SK-N-SH (cell line): Measurements from ENCODE around the gene CNEP1R1. TPM values are rescaled to one million over a fixed set of nuclear protein-coding genes. Genes with fewer than 3 reads are reported as not detected.
A peak's percentile ranks its signal among the peaks of the same experiment; 100 is the strongest.

Experiments
- CTCF ChIA-PET: fragments of 300-600, 350-600 bp; formaldehyde crosslinking; extraction: SDS; loops from one replicate; lab custom pipeline; 2021; lab: Yijun Ruan, JAX
- POLR2A ChIA-PET: fragments of 350-600 bp; sonication (Branson Sonifier 250); formaldehyde crosslinking; extraction: SDS; loops from one replicate; lab custom pipeline; 2020; ENCODE audit warnings: antibody characterized with exemption, inconsistent platforms; lab: Yijun Ruan, JAX
- DNase-seq: peaks from one replicate; pipeline ENCODE4 v3.0.0; 2012
- H2AFZ ChIP-seq: fragments of 200-600 bp; sonication (generic); 2 replicates; pipeline ENCODE4 v1.8.1; 2016; ENCODE audit warnings: antibody characterized with exemption, mild to moderate bottlenecking, low read depth
- H3F3A ChIP-seq: fragments of 200-600 bp; sonication (generic); replicated peaks from 2 replicates; pipeline ENCODE3; 2016; ENCODE audit warnings: antibody characterized with exemption, mild to moderate bottlenecking; ENCODE audit not compliant: insufficient read depth
- H3K27ac ChIP-seq, 2 experiments: fragments of 200-500 bp in 1 of 2; fragments of 200-600 bp in 1 of 2; sonication (Bioruptor generic) in 1 of 2; sonication (generic), shearing (Covaris generic) in 1 of 2; 2 replicates each; pipeline versions ENCODE4 v1.5.1 to v1.6.1; 2014 to 2016; ENCODE audit warnings: low read depth in 2 of 2, inconsistent platforms in 1 of 2, low read length in 1 of 2, mild to moderate bottlenecking in 1 of 2, mixed read lengths in 1 of 2
- H3K27me3 ChIP-seq: fragments of 200-600 bp; sonication (generic), shearing (Covaris generic); 2 replicates; pipeline ENCODE4 v1.6.1; 2016; ENCODE audit warnings: mixed run types; ENCODE audit not compliant: insufficient read depth
- H3K36me3 ChIP-seq, 2 experiments: fragments of 200-500 bp in 1 of 2; fragments of 200-600 bp in 1 of 2; sonication (Bioruptor generic) in 1 of 2; sonication (generic) in 1 of 2; replicated peaks in 1 of 2; 2 replicates each; pipeline versions ENCODE3 to v1.5.1; 2014 to 2016; ENCODE audit warnings: low read length in 1 of 2, mild to moderate bottlenecking in 1 of 2; ENCODE audit not compliant: insufficient read depth in 2 of 2, control insufficient read depth in 1 of 2
- H3K4me1 ChIP-seq, 2 experiments: fragments of 200-500 bp in 1 of 2; fragments of 200-600 bp in 1 of 2; sonication (Bioruptor generic) in 1 of 2; sonication (generic), shearing (Covaris generic) in 1 of 2; 2 replicates each; pipeline versions ENCODE4 v1.5.1 to v1.6.1; 2014 to 2016; ENCODE audit warnings: low read depth in 1 of 2, low read length in 1 of 2, mixed run types in 1 of 2; ENCODE audit not compliant: insufficient read depth in 2 of 2, control insufficient read depth in 1 of 2
- H3K4me2 ChIP-seq: fragments of 200-600 bp; sonication (generic), shearing (Covaris generic); 2 replicates; pipeline ENCODE4 v1.6.1; 2017; ENCODE audit warnings: mixed run types
- H3K4me3 ChIP-seq, 2 experiments: fragments of 200-500 bp in 1 of 2; fragments of 200-600 bp in 1 of 2; sonication (Bioruptor generic) in 1 of 2; sonication (generic), shearing (Covaris generic) in 1 of 2; 2 replicates each; pipeline versions ENCODE4 v1.5.1 to v1.8.1; 2014 to 2016; ENCODE audit warnings: low read depth in 2 of 2, inconsistent platforms in 1 of 2, low read length in 1 of 2, mild to moderate bottlenecking in 1 of 2, mixed read lengths in 1 of 2, moderate library complexity in 1 of 2
- H3K79me2 ChIP-seq: fragments of 200-600 bp; sonication (generic); 2 replicates; pipeline ENCODE4 v1.8.1; 2017; ENCODE audit warnings: mild to moderate bottlenecking; ENCODE audit not compliant: insufficient read depth
- H3K9ac ChIP-seq: fragments of 200-600 bp; sonication (generic); 2 replicates; pipeline ENCODE4 v1.6.1; 2017; ENCODE audit warnings: mixed run types
- H3K9me2 ChIP-seq: fragments of 200-600 bp; sonication (generic); 2 replicates; pipeline ENCODE4 v1.6.1; 2017; ENCODE audit warnings: mixed run types
- H3K9me3 ChIP-seq: fragments of 200-600 bp; sonication (generic); 2 replicates; pipeline ENCODE4 v1.6.1; 2017; ENCODE audit warnings: mixed run types, mild to moderate bottlenecking, moderate library complexity
- H4K20me1 ChIP-seq: fragments of 200-600 bp; sonication (generic); 2 replicates; pipeline ENCODE4 v1.6.1; 2017; ENCODE audit warnings: mild to moderate bottlenecking, mixed run types; ENCODE audit not compliant: insufficient read depth
- CHD2 ChIP-seq: fragments of 150-350 bp; IDR thresholded peaks from 2 replicates; pipeline ENCODE4 v1.6.1; 2018; ENCODE audit warnings: low read length; ENCODE audit not compliant: partially characterized antibody
- CTCF ChIP-seq: fragments of 200-600 bp; sonication (generic); IDR thresholded peaks from 2 replicates; pipeline ENCODE4 v1.6.1; 2017; ENCODE audit warnings: antibody characterized with exemption, mild to moderate bottlenecking, moderate library complexity
- ELF1 ChIP-seq: IDR thresholded peaks from 2 replicates; pipeline ENCODE4 v1.4.0; 2012
- EZH2phosphoT487 ChIP-seq: fragments of 200-600 bp; sonication (generic); IDR thresholded peaks from 2 replicates; pipeline ENCODE4 v1.6.1; 2017; ENCODE audit warnings: low read depth, mixed run types, mild to moderate bottlenecking, antibody characterized with exemption, moderate library complexity, borderline replicate concordance
- FOXJ3 ChIP-seq: sonication (generic); formaldehyde crosslinking; IDR thresholded peaks from 2 replicates; pipeline ENCODE4 v1.5.1; 2020; ENCODE audit warnings: mild to moderate bottlenecking, missing genetic modification reagents
- FOXM1 ChIP-seq: IDR thresholded peaks from 2 replicates; pipeline ENCODE4 v1.4.0; 2012; ENCODE audit warnings: low read depth, mild to moderate bottlenecking
- MXI1 ChIP-seq: IDR thresholded peaks from 2 replicates; pipeline ENCODE4 v1.6.1; 2012; ENCODE audit warnings: mild to moderate bottlenecking, low read depth, low read length, improper control_type of control experiment
- NFIC ChIP-seq: IDR thresholded peaks from 2 replicates; pipeline ENCODE4 v1.4.0; 2012; ENCODE audit warnings: borderline replicate concordance
- RAD21 ChIP-seq: IDR thresholded peaks from 2 replicates; pipeline ENCODE4 v1.6.1; 2012; ENCODE audit warnings: mild to moderate bottlenecking, low read length
- SMC3 ChIP-seq: IDR thresholded peaks from 2 replicates; pipeline ENCODE4 v1.6.1; 2012; ENCODE audit warnings: low read depth, low read length, improper control_type of control experiment
- TAF1 ChIP-seq: IDR thresholded peaks from 2 replicates; pipeline ENCODE4 v1.6.1; 2012; ENCODE audit warnings: low read depth, mild to moderate bottlenecking, low read length, moderate library complexity, borderline replicate concordance
- WGBS: methylation state at CpG from one replicate; pipeline ENCODE4 v1.1.6; 2017; ENCODE audit warnings: low lambda C conversion rate; 5-methylcytosine and 5-hydroxymethylcytosine counted together
- polyA plus RNA-seq, 3 experiments: library from polyadenylated mRNA; depleted of rRNA; stranded (reverse); fragments of >200 nt; gene quantifications; 2 replicates each; pipeline ENCODE4 v1.2.3, GENCODE V29; 2012
- TF ChIP-seq, protein P1 (sequence below): IDR thresholded peaks from 2 replicates; pipeline ENCODE4 v1.4.0; 2012; ENCODE audit warnings: low read depth, borderline replicate concordance

CNEP1R1 gene
- polyA plus RNA-seq, 1 of the 3 experiments (the other 2 are of a cell fraction), result 19.2 TPM

GRCh38 chr16:50065241-50065623 is 40.2 kb downstream of the CNEP1R1 start:
- H3K4me1 ChIP-seq, result peaks cover 12 to 15% of the 10 kb centered on the region in 2 experiments; a peak in 3 of 4 replicates
- POLR2A ChIA-PET, result interaction anchor here (1.1 kb wide), 1 partner anchor 40 kb away, joined by 7 read pairs; the partner anchor contains the start of gene CNEP1R1
- CTCF ChIA-PET, result interaction anchor here (1.4 to 6.1 kb wide), 3 partner anchors 40 to 291 kb away, joined by 4 to 88 read pairs (median 12); partner anchors contain the start of gene CNEP1R1

More at GRCh38 chr16:50065241-50065623, 40.2 kb downstream of the CNEP1R1 start:
- DNase-seq, result no peak
- no peak overlapping the region; a peak in 1 of 4 replicates for H3K27ac ChIP-seq
- H3K36me3 ChIP-seq, result peaks cover 6 to 12% of the 10 kb centered on the region in 2 experiments
- H3K27me3 ChIP-seq, result no peaks in the 10 kb centered on the region
- peak overlapping the region; percentile 97 for H2AFZ ChIP-seq
- H3K9me3 ChIP-seq, result no peaks in the 10 kb centered on the region
- H3K4me2 ChIP-seq, result peak overlapping the region; percentile 100
- peak overlapping the region; percentile 32 to 93 for H3K4me3 ChIP-seq
- H3F3A ChIP-seq, result no peaks in the 10 kb centered on the region
- no peaks in the 10 kb centered on the region for H3K9me2 ChIP-seq
- 0 out of 2 replicates have a peak, but pooled peaks cover 4% of the 10 kb centered on the region for H4K20me1 ChIP-seq
- no peak overlapping the region for H3K9ac ChIP-seq
- 66% methylated on average over 8 of the region's 8 CpGs for WGBS
- TF ChIP-seq SMC3, result no peak
- TF ChIP-seq FOXJ3 (CRISPR knock-in tag), result no peak
- no peak for TF ChIP-seq CHD2
- TF ChIP-seq TAF1, result no peak
- no peak for TF ChIP-seq MXI1
- TF ChIP-seq CTCF, result no peak
- TF ChIP-seq FOXM1, result no peak
- no peak for TF ChIP-seq ELF1
- no peak for TF ChIP-seq EZH2phosphoT487
- TF ChIP-seq RAD21, result no peak
- TF ChIP-seq, protein P1, sequence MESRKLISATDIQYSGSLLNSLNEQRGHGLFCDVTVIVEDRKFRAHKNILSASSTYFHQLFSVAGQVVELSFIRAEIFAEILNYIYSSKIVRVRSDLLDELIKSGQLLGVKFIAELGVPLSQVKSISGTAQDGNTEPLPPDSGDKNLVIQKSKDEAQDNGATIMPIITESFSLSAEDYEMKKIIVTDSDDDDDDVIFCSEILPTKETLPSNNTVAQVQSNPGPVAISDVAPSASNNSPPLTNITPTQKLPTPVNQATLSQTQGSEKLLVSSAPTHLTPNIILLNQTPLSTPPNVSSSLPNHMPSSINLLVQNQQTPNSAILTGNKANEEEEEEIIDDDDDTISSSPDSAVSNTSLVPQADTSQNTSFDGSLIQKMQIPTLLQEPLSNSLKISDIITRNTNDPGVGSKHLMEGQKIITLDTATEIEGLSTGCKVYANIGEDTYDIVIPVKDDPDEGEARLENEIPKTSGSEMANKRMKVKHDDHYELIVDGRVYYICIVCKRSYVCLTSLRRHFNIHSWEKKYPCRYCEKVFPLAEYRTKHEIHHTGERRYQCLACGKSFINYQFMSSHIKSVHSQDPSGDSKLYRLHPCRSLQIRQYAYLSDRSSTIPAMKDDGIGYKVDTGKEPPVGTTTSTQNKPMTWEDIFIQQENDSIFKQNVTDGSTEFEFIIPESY, result no peak
- no peak for TF ChIP-seq NFIC
- peaks cover 33% of the 10 kb centered on the region for H3K79me2 ChIP-seq
